SK-N-SH treated with all-trans-retinoic acid at 6 μM for 48 hours (cell line): ENCODE data around the gene EIF3A.

Experiments
- CSDC2 ChIP-seq: fragments of 250-450 bp; sonication (Bioruptor Pico); IDR thresholded peaks from 2 replicates; pipeline ENCODE4 v1.5.0; 2020; ENCODE audit warnings: mild to moderate bottlenecking, moderate library complexity
- CSRNP3 ChIP-seq: fragments of 250-450 bp; sonication (Bioruptor Pico); IDR thresholded peaks from 2 replicates; pipeline ENCODE4 v1.5.1; 2021; ENCODE audit warnings: mild to moderate bottlenecking, moderate library complexity
- ESRRG ChIP-seq: fragments of 250-450 bp; sonication (Bioruptor Pico); IDR thresholded peaks from 2 replicates; pipeline ENCODE4 v1.6.1; 2021; ENCODE audit warnings: mild to moderate bottlenecking
- GLIS3 ChIP-seq: fragments of 250-450 bp; sonication (Bioruptor Pico); IDR thresholded peaks from 2 replicates; pipeline ENCODE4 v1.5.0; 2020; ENCODE audit warnings: mild to moderate bottlenecking, moderate library complexity
- PPARA ChIP-seq: fragments of 250-450 bp; sonication (Bioruptor Pico); IDR thresholded peaks from 2 replicates; pipeline ENCODE4 v1.5.0; 2020; ENCODE audit warnings: mild to moderate bottlenecking, borderline replicate concordance
- RARB ChIP-seq: fragments of 250-450 bp; sonication (Bioruptor Pico); IDR thresholded peaks from 2 replicates; pipeline ENCODE4 v1.8.0; 2021; ENCODE audit warnings: mild to moderate bottlenecking, moderate library complexity
- TCF4 ChIP-seq: fragments of 250-450 bp; sonication (Bioruptor Pico); IDR thresholded peaks from 2 replicates; pipeline ENCODE4 v1.8.0; 2021; ENCODE audit warnings: mild to moderate bottlenecking, moderate library complexity, borderline replicate concordance
- TOX ChIP-seq: fragments of 250-450 bp; sonication (Bioruptor Pico); IDR thresholded peaks from 2 replicates; pipeline ENCODE4 v1.8.0; 2021; ENCODE audit warnings: mild to moderate bottlenecking, moderate library complexity, borderline replicate concordance
- TSHZ2 ChIP-seq: fragments of 250-450 bp; sonication (Bioruptor Pico); IDR thresholded peaks from 2 replicates; pipeline ENCODE4 v1.5.0; 2020; ENCODE audit warnings: mild to moderate bottlenecking, moderate library complexity
- ZC3H10 ChIP-seq: fragments of 250-450 bp; sonication (Bioruptor Pico); IDR thresholded peaks from 2 replicates; pipeline ENCODE4 v1.5.1; 2021; ENCODE audit warnings: mild to moderate bottlenecking, moderate library complexity
- ZNF70 ChIP-seq: fragments of 450-650 bp; formaldehyde crosslinking; IDR thresholded peaks from 2 replicates; pipeline ENCODE4 v1.5.0; 2020; ENCODE audit warnings: mild to moderate bottlenecking, moderate library complexity

GRCh38 chr10:119119400-119119799 lies 38.8 kb upstream of the EIF3A start:
- no peak for TF ChIP-seq CSDC2 (CRISPR knock-in tag)
- TF ChIP-seq TSHZ2 = no peak
- TF ChIP-seq CSRNP3 = no peak
- no peak for TF ChIP-seq RARB (CRISPR knock-in tag)
- no peak for TF ChIP-seq TCF4
- TF ChIP-seq GLIS3 (CRISPR knock-in tag) = no peak
- no peak for TF ChIP-seq ZC3H10 (CRISPR knock-in tag)
- no peak for TF ChIP-seq ESRRG (CRISPR knock-in tag)
- no peak for TF ChIP-seq PPARA (CRISPR knock-in tag)
- no peak for TF ChIP-seq TOX (CRISPR knock-in tag)
- no peak for TF ChIP-seq ZNF70 (CRISPR knock-in tag)
